Epithelial cell of prostate (primary cell): ENCODE measurements around the gene AMER3.

Experiments used
- DNase-seq: peaks from one replicate; pipeline ENCODE4 v3.0.0-alpha.2; 2011; ENCODE audit warnings: low read depth, low spot score
- H3K27ac ChIP-seq: fragments of 450-650 bp; 2 replicates; pipeline ENCODE4 v1.5.1; 2017; ENCODE audit warnings: mild to moderate bottlenecking

Gene AMER3

GRCh38 chr2:130749078-130749477 lies 6.3 kb upstream of the AMER3 start:
- DNase-seq = no peak
- H3K27ac ChIP-seq = no peak overlapping the region

- no peak overlapping the region for H3K27ac ChIP-seq
- DNase-seq = no peak
Observed at GRCh38 chr2:130749641-130750040, 5.7 kb upstream of the AMER3 start.

GRCh38 chr2:130754811-130755210 lies 529 bp upstream of the AMER3 start:
- H3K27ac ChIP-seq = no peak overlapping the region
- DNase-seq = no peak

- H3K27ac ChIP-seq = no peak overlapping the region
- no peak for DNase-seq
Observed at GRCh38 chr2:130756053-130756873, 923 bp downstream of the AMER3 start.

GRCh38 chr2:130756874-130757668 lies 1.7 kb downstream of the AMER3 start:
- no peak overlapping the region for H3K27ac ChIP-seq
- no peak for DNase-seq

GRCh38 chr2:130759906-130760753 lies 4.8 kb downstream of the AMER3 start:
- H3K27ac ChIP-seq = no peak overlapping the region
- DNase-seq = no peak

- DNase-seq = no peak
Observed at GRCh38 chr2:130760754-130761751, 5.7 kb downstream of the AMER3 start.

GRCh38 chr2:130762031-130762909 lies 6.9 kb downstream of the AMER3 start:
- no peak overlapping the region for H3K27ac ChIP-seq
- DNase-seq = no peak

More at GRCh38 chr2:130760754-130761751, 5.7 kb downstream of the AMER3 start:
- no peak overlapping the region for H3K27ac ChIP-seq

GRCh38 chr2:130762910-130763385 lies 7.6 kb downstream of the AMER3 start:
- no peak for DNase-seq
- no peak overlapping the region for H3K27ac ChIP-seq

- no peak for DNase-seq
- H3K27ac ChIP-seq = no peak overlapping the region
Observed at GRCh38 chr2:130763405-130763804, 8.1 kb downstream of the AMER3 start.

- H3K27ac ChIP-seq = no peak overlapping the region
- DNase-seq = no peak
Observed at GRCh38 chr2:130764035-130764820, 8.9 kb downstream of the AMER3 start.

GRCh38 chr2:130764821-130765115 lies 9.4 kb downstream of the AMER3 start:
- no peak overlapping the region for H3K27ac ChIP-seq
- DNase-seq = no peak

GRCh38 chr2:130765464-130765863 lies 10.1 kb downstream of the AMER3 start:
- H3K27ac ChIP-seq = no peak overlapping the region
- DNase-seq = no peak

- DNase-seq = no peak
- H3K27ac ChIP-seq = no peak overlapping the region
Observed at GRCh38 chr2:130766037-130766436, 10.7 kb downstream of the AMER3 start.

- no peak for DNase-seq
Observed at GRCh38 chr2:130766711-130767407, 11.5 kb downstream of the AMER3 start.

GRCh38 chr2:130767408-130767775 lies 12.1 kb downstream of the AMER3 start:
- no peak for DNase-seq
- H3K27ac ChIP-seq = no peak overlapping the region

More at GRCh38 chr2:130766711-130767407, 11.5 kb downstream of the AMER3 start:
- no peak overlapping the region for H3K27ac ChIP-seq

- no peak overlapping the region for H3K27ac ChIP-seq
- DNase-seq = no peak
Observed at GRCh38 chr2:130768191-130768855, 13.0 kb downstream of the AMER3 start.
